ENCODE results near the gene IL1RAPL1. TPM values are rescaled to one million over a fixed set of nuclear protein-coding genes. Genes with fewer than 3 reads are reported as not detected.
"Not testable (repeated sequence)": the region's sequence is repeated elsewhere in the genome, so short reads cannot be mapped to it uniquely, and the experiment has no call there.

The IL1RAPL1 gene
- total RNA-seq, 1 experiment from 2014 or later, result 2.9 TPM

DNA sequence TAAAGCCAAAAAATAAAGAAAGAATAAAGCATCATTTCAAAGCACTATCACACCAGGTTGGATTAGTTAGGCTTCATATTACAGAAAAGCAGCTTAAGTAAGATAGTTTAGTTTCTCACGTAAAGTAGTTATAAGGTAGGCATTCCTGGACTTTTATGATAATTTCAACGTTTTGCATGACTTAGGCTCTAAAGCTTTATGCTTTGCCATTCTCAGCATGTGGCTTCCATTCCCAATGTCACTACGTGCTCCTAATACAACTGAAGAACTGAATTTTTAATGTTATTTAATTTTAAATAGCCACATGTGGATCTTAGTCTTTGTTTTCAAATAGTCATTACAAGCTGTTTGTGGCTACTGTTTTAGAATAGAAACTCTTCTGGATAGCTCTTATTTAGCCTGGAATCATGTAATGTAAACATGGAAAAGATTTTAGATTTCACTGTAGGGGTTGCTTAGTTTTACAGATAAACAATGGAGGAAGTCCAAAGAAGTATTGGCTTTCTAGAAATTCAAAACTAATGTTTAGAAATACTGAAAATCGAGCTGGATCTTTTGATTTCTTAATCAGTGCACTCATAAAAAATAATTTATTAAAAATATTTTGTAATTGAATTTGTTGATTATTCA lies 710.0 kb downstream of the IL1RAPL1 start:
- Histone ChIP-seq H3K27me3 (ENCODE audit: control insufficient read depth, insufficient read depth, low read length) (no peaks in the 10 kb centered on the region), H3K36me3 (replicated peaks; ENCODE audit: control insufficient read depth, insufficient read depth, low read length) (no peaks in the 10 kb centered on the region), H3K4me3 (ENCODE audit: insufficient read depth, low read depth, low read length) (no peak overlapping the region)
- DNase-seq, result peak; percentile 5

DNA sequence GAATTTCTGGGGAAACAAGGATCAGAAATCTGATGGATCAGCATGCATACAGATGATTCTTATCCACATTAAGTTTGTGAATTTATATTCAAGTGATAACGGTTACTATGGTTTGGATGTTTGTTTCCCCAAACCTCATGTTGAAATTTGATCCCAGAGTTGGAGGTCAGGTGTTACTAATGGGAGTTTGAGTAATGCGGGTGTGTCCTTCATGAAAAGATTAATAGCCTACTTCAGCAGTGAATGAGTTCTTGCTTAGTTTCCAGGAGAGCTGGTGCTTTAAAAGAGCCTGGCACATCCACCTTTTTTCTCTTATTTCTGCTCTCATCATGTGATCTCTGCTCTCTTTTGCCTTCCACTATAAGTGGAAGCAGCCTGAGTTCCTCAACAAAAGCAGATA lies 712.4 kb downstream of the IL1RAPL1 start:
- Histone ChIP-seq H3K27me3 (ENCODE audit: control insufficient read depth, insufficient read depth, low read length) (no peaks in the 10 kb centered on the region), H3K4me3 (ENCODE audit: insufficient read depth, low read depth, low read length) (no peak overlapping the region), H3K36me3 (replicated peaks; ENCODE audit: control insufficient read depth, insufficient read depth, low read length) (no peaks in the 10 kb centered on the region)
- no peak for DNase-seq

DNA sequence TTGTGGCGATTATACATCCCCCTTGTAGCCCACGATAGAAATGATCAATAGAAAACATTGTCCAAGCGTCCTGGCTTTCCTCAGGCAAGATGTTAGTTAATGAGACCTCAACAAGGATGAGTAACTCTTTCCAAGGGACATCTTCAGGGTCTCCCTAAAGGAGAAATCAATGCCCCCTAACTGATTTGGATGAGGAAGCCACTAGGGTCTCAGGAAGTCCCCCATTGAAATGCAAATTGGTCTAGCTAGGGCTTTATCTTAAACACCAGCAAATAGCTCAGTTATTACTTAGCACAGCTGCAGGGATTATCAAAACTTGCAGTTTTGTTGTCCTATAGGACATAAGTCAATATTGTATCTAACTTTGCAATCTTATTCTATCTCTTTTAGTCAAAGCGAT lies 721.5 kb downstream of the IL1RAPL1 start:
- Histone ChIP-seq H3K4me3 (ENCODE audit: insufficient read depth, low read depth, low read length) (no peak overlapping the region), H3K36me3 (replicated peaks; ENCODE audit: control insufficient read depth, insufficient read depth, low read length) (no peaks in the 10 kb centered on the region), H3K27me3 (ENCODE audit: control insufficient read depth, insufficient read depth, low read length) (peaks cover 8% of the 10 kb centered on the region; the same call in 1 of the 2 replicates)
- DNase-seq, result peak; percentile 40

DNA sequence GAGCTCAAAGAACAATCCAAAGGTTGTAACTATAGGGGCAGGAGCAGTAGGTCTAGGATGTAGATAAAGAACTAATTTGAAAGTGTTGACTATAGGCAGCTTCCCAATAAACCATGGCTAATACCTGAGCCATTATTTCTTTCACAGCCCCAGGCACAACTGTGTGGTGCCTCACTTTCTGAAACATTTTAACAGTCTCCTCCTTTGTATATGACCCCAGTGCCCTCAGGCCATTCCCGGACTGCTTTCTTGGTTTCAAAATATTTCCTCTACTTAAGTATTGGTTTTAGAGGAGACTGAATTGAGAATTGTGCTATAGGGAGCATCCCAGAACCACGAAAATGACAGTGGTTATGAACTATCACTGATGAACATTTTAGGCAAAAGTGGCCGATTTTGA lies 728.7 kb downstream of the IL1RAPL1 start:
- DNase-seq, result no peak
- Histone ChIP-seq H3K36me3 (replicated peaks; ENCODE audit: control insufficient read depth, insufficient read depth, low read length) (no peaks in the 10 kb centered on the region), H3K27me3 (ENCODE audit: control insufficient read depth, insufficient read depth, low read length) (no peaks in the 10 kb centered on the region), H3K4me3 (ENCODE audit: insufficient read depth, low read depth, low read length) (no peak overlapping the region)

DNA sequence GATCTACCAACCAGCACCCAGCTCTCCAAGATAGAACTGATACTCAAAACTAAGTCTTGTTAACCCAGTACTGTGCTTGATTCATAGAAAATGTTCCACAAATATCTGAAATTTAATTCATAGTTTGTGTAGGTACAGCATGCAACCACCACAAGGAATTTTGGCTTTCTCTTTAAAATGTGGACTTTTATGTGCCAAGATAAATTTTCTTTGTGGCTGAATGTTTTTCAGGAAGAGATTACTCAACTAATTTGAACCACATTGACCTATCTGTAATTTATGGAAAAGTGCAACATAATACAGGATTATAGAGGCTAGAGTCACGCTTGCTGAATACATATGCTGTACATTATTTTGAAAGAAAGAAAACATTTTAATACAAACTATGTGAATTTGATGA lies 730.8 kb downstream of the IL1RAPL1 start:
- Histone ChIP-seq H3K4me3 (ENCODE audit: insufficient read depth, low read depth, low read length) (no peak overlapping the region), H3K36me3 (replicated peaks; ENCODE audit: control insufficient read depth, insufficient read depth, low read length) (no peaks in the 10 kb centered on the region), H3K27me3 (ENCODE audit: control insufficient read depth, insufficient read depth, low read length) (no peaks in the 10 kb centered on the region)
- no peak for DNase-seq

DNA sequence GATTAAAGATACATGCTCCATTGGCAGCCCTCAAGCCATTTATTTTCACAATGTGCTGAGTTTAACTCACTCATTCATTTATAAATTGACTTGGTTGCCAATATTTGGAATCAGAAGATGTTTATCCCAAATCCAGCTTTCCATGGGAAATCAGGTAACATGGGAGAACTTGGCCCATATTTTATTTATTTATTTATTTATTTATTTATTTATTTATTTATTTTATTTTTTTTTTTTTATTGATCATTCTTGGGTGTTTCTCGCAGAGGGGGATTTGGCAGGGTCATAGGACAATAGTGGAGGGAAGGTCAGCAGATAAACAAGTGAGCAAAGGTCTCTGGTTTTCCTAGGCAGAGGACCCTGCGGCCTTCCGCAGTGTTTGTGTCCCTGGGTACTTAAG lies 745.2 kb downstream of the IL1RAPL1 start:
- not testable (repeated sequence) for H3K4me3 ChIP-seq (ENCODE audit: insufficient read depth, low read depth, low read length); H3K36me3 ChIP-seq (replicated peaks; ENCODE audit: control insufficient read depth, insufficient read depth, low read length); H3K27me3 ChIP-seq (ENCODE audit: control insufficient read depth, insufficient read depth, low read length); DNase-seq

DNA sequence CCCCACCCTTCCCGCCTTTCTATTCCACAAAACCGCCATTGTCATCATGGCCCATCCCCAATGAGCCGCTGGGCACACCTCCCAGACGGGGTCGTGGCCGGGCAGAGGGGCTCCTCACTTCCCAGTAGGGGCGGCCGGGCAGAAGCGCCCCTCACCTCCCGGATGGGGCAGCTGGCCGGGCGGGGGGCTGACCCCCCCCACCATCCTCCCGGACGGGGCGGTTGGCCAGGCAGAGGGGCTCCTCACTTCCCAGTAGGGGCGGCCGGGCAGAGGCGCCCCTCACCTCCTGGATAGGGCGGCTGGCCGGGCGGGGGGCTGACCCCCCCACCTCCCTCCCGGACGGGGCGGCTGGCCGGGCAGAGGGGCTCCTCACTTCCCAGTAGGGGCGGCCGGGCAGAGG lies 745.8 kb downstream of the IL1RAPL1 start:
- H3K36me3 ChIP-seq (replicated peaks; ENCODE audit: control insufficient read depth, insufficient read depth, low read length); DNase-seq; H3K27me3 ChIP-seq (ENCODE audit: control insufficient read depth, insufficient read depth, low read length): not testable (repeated sequence)

DNA sequence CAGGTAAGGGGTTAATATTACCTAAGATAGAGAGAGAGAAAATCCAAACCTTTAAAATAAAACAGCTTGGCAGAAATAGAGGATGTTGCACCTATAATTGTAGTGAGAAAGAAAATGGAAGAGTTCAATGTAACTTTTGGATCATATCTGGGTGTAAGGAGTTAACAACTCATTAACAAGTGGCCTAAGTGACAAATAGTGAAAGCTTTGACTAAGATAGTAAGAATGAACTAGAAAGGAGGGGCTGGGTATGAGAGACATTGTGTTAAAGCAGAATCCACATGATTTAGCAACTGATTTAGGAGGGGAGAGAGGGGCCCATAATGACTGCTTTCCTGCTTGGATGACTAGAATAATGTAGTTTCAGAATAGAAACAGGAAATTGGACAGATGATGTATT lies 761.0 kb downstream of the IL1RAPL1 start:
- Histone ChIP-seq H3K4me3 (ENCODE audit: insufficient read depth, low read depth, low read length) (no peak overlapping the region), H3K27me3 (ENCODE audit: control insufficient read depth, insufficient read depth, low read length) (no peaks in the 10 kb centered on the region), H3K36me3 (replicated peaks; ENCODE audit: control insufficient read depth, insufficient read depth, low read length) (no peaks in the 10 kb centered on the region)
- no peak for DNase-seq

More for the DNA sequence above, 745.8 kb downstream of the IL1RAPL1 start:
- not testable (repeated sequence) for H3K4me3 ChIP-seq (ENCODE audit: insufficient read depth, low read depth, low read length)

DNA sequence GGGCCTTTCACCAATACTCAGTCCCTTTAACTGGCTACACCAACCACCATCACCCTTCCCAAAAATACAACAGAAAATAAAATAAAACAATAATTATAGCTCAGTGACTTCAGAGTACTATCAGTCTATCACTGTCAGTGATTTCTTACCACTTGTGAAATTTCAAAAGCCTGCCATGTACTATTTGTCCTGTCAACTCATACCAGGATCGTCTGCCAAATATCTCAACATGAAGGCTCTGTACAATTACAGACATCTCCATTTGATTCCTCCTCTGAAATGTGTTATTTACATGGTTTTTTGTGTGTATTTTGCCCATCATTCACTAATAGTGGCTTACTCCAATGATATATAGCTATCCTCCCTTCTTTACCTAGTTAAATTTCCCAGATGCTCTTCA lies 772.0 kb downstream of the IL1RAPL1 start:
- no peak overlapping the region for H3K4me3 ChIP-seq (ENCODE audit: insufficient read depth, low read depth, low read length)
- DNase-seq, result no peak
- H3K36me3 ChIP-seq (replicated peaks; ENCODE audit: control insufficient read depth, insufficient read depth, low read length), result no peaks in the 10 kb centered on the region
- no peaks in the 10 kb centered on the region for H3K27me3 ChIP-seq (ENCODE audit: control insufficient read depth, insufficient read depth, low read length)

DNA sequence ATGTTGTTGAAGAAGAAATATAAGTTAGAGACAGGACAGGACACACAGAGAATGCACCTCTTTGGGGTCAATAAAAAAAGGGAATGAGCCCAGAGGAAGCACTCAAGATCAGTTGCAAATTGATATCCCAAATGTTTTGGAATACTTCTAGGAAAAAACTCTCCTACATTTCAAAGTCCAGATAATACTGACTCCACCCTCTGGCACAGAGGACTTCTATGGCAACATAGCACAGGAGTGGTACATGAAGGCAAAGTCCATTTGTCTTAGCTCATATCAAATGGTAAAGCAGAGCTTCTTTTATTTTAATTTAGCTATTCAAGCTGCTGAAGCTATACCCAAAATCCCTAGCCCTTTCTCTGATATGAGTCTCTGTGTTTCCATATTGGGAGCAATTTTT lies 787.5 kb downstream of the IL1RAPL1 start:
- not testable (repeated sequence) for H3K36me3 ChIP-seq (replicated peaks; ENCODE audit: control insufficient read depth, insufficient read depth, low read length); H3K4me3 ChIP-seq (ENCODE audit: insufficient read depth, low read depth, low read length); H3K27me3 ChIP-seq (ENCODE audit: control insufficient read depth, insufficient read depth, low read length); DNase-seq

DNA sequence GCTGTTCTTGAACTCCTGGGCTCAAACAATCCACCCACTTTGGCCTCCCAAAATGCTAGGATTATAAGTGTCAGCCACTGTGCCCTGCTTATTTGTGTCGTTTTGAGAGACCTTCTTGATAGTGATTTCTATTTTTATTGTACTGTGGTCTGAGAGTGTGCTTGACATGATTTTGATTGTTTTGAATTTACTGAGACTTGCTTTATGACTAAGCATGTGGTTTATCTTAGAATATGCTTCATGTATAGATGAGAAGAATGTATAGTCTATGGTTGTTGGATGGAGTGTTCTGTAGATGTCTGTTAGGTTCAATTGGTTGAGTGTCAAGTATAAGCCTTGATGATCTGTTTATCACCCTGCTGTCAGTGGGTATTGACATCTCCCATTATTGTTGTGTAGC lies 789.3 kb downstream of the IL1RAPL1 start:
- Histone ChIP-seq H3K36me3 (replicated peaks; ENCODE audit: control insufficient read depth, insufficient read depth, low read length) (no peaks in the 10 kb centered on the region), H3K27me3 (ENCODE audit: control insufficient read depth, insufficient read depth, low read length) (no peaks in the 10 kb centered on the region), H3K4me3 (ENCODE audit: insufficient read depth, low read depth, low read length) (no peak overlapping the region)
- DNase-seq, result no peak

DNA sequence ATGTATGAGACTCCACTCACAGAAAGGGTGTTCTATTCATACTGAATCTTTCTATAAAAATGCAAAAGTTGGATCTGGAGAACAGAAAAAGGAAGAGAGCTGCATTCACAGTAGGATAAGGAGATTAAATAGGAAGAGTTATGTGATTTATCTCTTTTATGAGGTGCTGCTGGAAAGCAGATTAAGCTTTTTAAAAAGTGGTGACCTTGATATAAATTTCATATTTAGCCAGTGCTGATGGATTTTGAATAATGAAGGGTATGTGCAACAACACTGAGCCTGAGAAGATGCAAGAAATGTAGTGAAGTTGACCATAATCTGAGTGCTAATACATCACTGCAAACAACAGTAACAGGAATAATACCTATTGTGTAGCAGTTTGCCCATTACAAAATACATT lies 795.6 kb downstream of the IL1RAPL1 start:
- no peak for DNase-seq
- no peaks in the 10 kb centered on the region for H3K36me3 ChIP-seq (replicated peaks; ENCODE audit: control insufficient read depth, insufficient read depth, low read length)
- no peak overlapping the region for H3K4me3 ChIP-seq (ENCODE audit: insufficient read depth, low read depth, low read length)
- H3K27me3 ChIP-seq (ENCODE audit: control insufficient read depth, insufficient read depth, low read length), result no peaks in the 10 kb centered on the region

DNA sequence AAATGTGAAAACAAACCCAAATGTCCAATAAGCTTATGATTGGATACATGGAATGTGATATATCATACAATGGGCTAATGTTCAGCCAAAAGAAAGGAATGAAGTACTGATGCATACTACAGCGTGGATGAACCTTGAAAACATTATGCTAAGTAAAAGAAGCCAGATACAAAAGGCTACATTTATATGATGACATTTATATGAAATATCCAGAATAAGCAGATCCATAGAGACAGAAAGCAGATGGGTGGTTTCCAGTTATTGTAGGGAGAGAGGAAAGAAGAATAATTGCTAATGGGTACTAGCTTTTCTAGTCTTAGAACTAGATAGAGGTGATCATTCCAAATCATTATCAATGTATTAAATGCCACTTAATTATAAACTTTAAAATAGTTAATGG lies 801.3 kb downstream of the IL1RAPL1 start:
- Histone ChIP-seq H3K36me3 (replicated peaks; ENCODE audit: control insufficient read depth, insufficient read depth, low read length) (no peaks in the 10 kb centered on the region), H3K4me3 (ENCODE audit: insufficient read depth, low read depth, low read length) (no peak overlapping the region), H3K27me3 (ENCODE audit: control insufficient read depth, insufficient read depth, low read length) (no peaks in the 10 kb centered on the region)
- DNase-seq, result no peak

DNA sequence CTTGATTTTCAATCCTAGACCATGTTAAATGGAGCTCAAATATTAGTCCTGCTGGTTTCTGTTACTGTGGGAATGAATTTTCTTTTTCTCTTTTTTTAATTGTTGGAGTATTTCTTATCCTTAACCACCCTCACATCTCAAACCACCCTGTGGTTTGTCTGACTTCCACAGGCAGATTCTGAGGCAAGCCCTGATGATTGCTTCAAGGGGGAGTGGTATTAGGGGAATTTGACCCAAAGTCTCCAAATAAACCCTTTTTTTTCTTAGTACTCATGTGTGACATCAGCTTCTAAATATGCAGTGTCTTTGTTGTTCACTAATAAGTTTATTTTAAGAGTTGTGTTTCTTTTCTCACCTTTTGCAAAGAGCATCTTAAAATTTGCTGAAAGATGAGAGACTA lies 810.3 kb downstream of the IL1RAPL1 start:
- DNase-seq, result peak; percentile 22
- H3K27me3 ChIP-seq (ENCODE audit: control insufficient read depth, insufficient read depth, low read length), result no peaks in the 10 kb centered on the region
- no peak overlapping the region for H3K4me3 ChIP-seq (ENCODE audit: insufficient read depth, low read depth, low read length)
- no peaks in the 10 kb centered on the region for H3K36me3 ChIP-seq (replicated peaks; ENCODE audit: control insufficient read depth, insufficient read depth, low read length)

DNA sequence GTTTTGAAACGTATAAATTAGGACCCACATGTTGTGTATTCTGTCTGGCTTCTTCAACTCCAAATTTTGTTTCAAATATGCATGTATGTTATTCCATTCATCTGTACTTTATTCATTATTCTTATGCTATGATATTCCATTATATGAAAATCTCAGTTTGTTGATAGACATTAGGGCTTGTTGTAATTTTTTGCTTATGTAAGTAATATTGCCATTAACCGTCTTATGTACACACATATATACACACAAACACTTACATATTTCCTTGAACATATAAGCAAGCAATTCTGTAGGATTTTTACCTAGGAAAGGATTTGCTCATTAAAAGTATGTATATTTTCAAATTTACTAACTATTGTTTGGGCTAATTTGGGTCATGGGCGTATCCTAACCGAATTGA lies 820.1 kb downstream of the IL1RAPL1 start:
- no peak for DNase-seq
- Histone ChIP-seq H3K27me3 (ENCODE audit: control insufficient read depth, insufficient read depth, low read length) (no peaks in the 10 kb centered on the region), H3K4me3 (ENCODE audit: insufficient read depth, low read depth, low read length) (no peak overlapping the region), H3K36me3 (replicated peaks; ENCODE audit: control insufficient read depth, insufficient read depth, low read length) (no peaks in the 10 kb centered on the region)
